Testis (tissue), 3 donors: ENCODE data around the gene MLXIPL. TPM values are rescaled to one million over a fixed set of nuclear protein-coding genes. Genes with fewer than 3 reads are reported as not detected.
"Not testable (repeated sequence)": the region's sequence is repeated elsewhere in the genome, so short reads cannot be mapped to it uniquely, and the experiment has no call there.

Experiments used
- DNase-seq: peaks from one replicate; pipeline ENCODE4 v3.0.0-alpha.2; 2019
- H3K27ac ChIP-seq, 2 donors: fragments of 200-600 bp; sonication (generic); one replicate each; pipeline ENCODE4 v1.5.1; 2019
- H3K27me3 ChIP-seq: fragments of 200-600 bp; sonication (generic); one replicate; pipeline ENCODE4 v1.5.1; 2019
- H3K36me3 ChIP-seq: fragments of 200-600 bp; sonication (generic); one replicate; pipeline ENCODE4 v1.5.1; 2017; ENCODE audit warnings: low read depth; ENCODE audit errors: missing control alignments
- H3K4me1 ChIP-seq: fragments of 200-600 bp; sonication (generic); one replicate; pipeline ENCODE4 v1.5.1; 2019
- H3K4me3 ChIP-seq, 2 donors: fragments of 200-600 bp; sonication (generic); one replicate each; pipeline ENCODE4 v1.5.1; 2017 to 2019
- H3K9me3 ChIP-seq: fragments of 200-600 bp; sonication (generic); one replicate; pipeline ENCODE4 v1.5.1; 2017
- POLR2A ChIP-seq: fragments of 450-650 bp; IDR thresholded peaks from one replicate; pipeline ENCODE4 v1.6.1; 2017; ENCODE audit warnings: antibody characterized with exemption, mild to moderate bottlenecking, moderate library complexity
- WGBS, 2 donors: methylation state at CpG; one replicate each; pipeline ENCODE4 v1.1.5; 2018; 5-methylcytosine and 5-hydroxymethylcytosine counted together
- intact Hi-C: fragments of 100-400 bp; cut with DNase I; formaldehyde crosslinking; loops from one replicate; pipeline ENCODE4 v1.15.1; 2023; ENCODE audit warnings: low total_unique reads
- polyA plus RNA-seq: library from polyadenylated mRNA; stranded (reverse); fragments of 350-450 nt; fragmentation: Illumina TruSeq; extraction: RNeasy Lipid Tissue Mini Kit (QIAGEN cat#74804); gene quantifications from one replicate; pipeline ENCODE4 v1.2.3, GENCODE V29; 2014; ENCODE audit warnings: low read depth, low replicate concordance; ENCODE audit not compliant: insufficient read depth
- total RNA-seq, 2 donors: library from RNA; depleted of rRNA; stranded (reverse); fragments of >200 nt; gene quantifications; one replicate each; pipeline ENCODE4 v1.2.3, GENCODE V29; 2016
- TF ChIP-seq, protein P1 (sequence below), 3 experiments: fragments of 450-650 bp in 2 of 3; fragments of 200-600 bp in 1 of 3; sonication (generic) in 1 of 3; IDR thresholded peaks; one replicate each; pipeline ENCODE4 v1.5.1; 2016 to 2019; ENCODE audit warnings: antibody characterized with exemption in 3 of 3, mild to moderate bottlenecking in 2 of 3, moderate library complexity in 1 of 3

MLXIPL gene
- total and polyA plus RNA-seq, 3 donors from 2014 or later: 34.2 to 215 (median 160) TPM

- DNase-seq: no peak
- no peaks in the 10 kb centered on the region for H3K9me3 ChIP-seq
- no peak overlapping the region for H3K27ac ChIP-seq
- TF ChIP-seq, protein P1, sequence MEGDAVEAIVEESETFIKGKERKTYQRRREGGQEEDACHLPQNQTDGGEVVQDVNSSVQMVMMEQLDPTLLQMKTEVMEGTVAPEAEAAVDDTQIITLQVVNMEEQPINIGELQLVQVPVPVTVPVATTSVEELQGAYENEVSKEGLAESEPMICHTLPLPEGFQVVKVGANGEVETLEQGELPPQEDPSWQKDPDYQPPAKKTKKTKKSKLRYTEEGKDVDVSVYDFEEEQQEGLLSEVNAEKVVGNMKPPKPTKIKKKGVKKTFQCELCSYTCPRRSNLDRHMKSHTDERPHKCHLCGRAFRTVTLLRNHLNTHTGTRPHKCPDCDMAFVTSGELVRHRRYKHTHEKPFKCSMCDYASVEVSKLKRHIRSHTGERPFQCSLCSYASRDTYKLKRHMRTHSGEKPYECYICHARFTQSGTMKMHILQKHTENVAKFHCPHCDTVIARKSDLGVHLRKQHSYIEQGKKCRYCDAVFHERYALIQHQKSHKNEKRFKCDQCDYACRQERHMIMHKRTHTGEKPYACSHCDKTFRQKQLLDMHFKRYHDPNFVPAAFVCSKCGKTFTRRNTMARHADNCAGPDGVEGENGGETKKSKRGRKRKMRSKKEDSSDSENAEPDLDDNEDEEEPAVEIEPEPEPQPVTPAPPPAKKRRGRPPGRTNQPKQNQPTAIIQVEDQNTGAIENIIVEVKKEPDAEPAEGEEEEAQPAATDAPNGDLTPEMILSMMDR (IDR thresholded peaks at IDR 0.05): no peak
- no peak for TF ChIP-seq POLR2A
- H3K4me3 ChIP-seq: no peak overlapping the region
- no peaks in the 10 kb centered on the region for H3K4me1 ChIP-seq
- intact Hi-C loops: no loop called here
- H3K27me3 ChIP-seq: no peaks in the 10 kb centered on the region
- no peaks in the 10 kb centered on the region for H3K36me3 ChIP-seq
These were observed 38.7 kb upstream of the MLXIPL start for GRCh38 chr7:73663033-73663432.

DNA sequence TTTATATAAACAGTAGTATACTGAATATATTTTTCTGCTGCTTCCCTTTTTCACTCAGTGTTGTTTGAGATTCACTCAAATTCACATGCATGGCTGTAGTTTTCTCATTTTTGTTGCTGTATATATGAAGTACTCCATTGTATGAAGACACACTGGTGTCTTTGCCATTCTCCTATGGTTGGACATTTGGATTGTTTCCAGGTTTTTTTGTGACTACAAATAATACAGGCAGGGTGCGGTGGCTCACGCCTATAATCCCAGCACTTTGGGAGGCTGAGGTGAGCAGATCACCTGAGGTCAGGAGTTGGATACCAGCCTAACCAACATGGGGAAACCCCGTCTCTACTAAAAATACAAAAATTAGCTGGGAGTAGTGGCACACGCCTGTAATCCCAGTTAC is 36.3 kb upstream of the MLXIPL start:
- H3K4me3 ChIP-seq, H3K27me3 ChIP-seq, H3K36me3 ChIP-seq, H3K4me1 ChIP-seq, DNase-seq, H3K27ac ChIP-seq, intact Hi-C loops, H3K9me3 ChIP-seq: not testable (repeated sequence)
- 73 to 75% methylated on average over 4 of the region's 4 CpGs for WGBS, 2 donors

DNA sequence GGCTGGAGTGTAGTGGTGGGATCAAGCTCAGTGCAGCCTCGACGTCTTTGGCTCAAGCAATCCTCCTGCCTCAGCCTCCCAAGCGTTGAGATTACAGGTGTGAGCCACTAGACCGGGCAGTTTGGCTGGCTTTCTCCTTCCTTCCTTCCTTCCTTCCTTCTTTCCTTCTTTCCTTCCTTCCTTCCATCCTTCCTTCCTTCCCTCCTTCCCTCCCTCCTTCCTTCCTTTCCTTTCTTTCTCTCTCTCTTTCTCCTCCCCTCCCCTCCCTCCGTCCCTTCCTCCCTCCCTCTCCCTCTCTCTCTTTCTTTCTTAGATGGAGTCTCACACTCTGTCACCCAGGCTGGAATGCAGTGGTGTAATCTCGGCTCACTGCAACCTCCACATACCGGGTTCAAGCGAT is 35.7 kb upstream of the MLXIPL start:
- WGBS, 2 donors: 63% methylated on average over 8 of the region's 8 CpGs
- Histone ChIP-seq H3K9me3 (no peaks in the 10 kb centered on the region), H3K36me3 (no peaks in the 10 kb centered on the region), H3K4me1 (no peaks in the 10 kb centered on the region), H3K4me3 (no peak overlapping the region), H3K27me3 (no peaks in the 10 kb centered on the region), H3K27ac (no peak overlapping the region)
- TF ChIP-seq, protein P1 (IDR thresholded peaks at IDR 0.05): no peak
- no peak for TF ChIP-seq POLR2A
- no peak for DNase-seq
- intact Hi-C loops: no loop called here

- WGBS, 2 donors: 85 to 93% methylated on average over 4 of the region's 4 CpGs
- H3K4me3 ChIP-seq, intact Hi-C loops, H3K9me3 ChIP-seq, H3K36me3 ChIP-seq, DNase-seq, H3K27me3 ChIP-seq, H3K4me1 ChIP-seq, H3K27ac ChIP-seq: not testable (repeated sequence)
These were observed 31.0 kb upstream of the MLXIPL start for GRCh38 chr7:73655309-73655708.

DNA sequence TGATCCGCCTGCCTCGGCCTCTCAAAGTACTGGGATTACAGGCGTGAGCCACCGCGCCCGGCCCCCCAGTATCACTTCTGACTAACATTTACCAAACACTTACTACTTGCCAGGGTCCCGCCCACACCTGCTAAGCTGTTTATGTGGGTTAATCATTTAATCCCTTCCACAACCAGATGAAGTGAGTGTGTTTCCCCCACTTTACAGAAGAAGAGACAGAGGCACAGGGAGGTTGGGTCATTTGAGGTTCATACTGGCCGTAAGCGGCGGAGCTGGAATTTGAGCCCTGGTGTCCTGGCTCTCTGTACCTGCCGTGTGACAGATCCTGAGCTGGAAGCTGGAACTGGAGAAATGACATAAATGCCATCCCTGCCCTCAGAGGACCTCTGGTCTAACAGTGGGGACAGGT is 28.2 kb upstream of the MLXIPL start:
- H3K27me3 ChIP-seq: no peaks in the 10 kb centered on the region
- DNase-seq: no peak
- H3K9me3 ChIP-seq: no peaks in the 10 kb centered on the region
- H3K36me3 ChIP-seq: no peaks in the 10 kb centered on the region
- H3K27ac ChIP-seq: no peak overlapping the region
- H3K4me3 ChIP-seq: no peak overlapping the region
- TF ChIP-seq POLR2A: no peak
- TF ChIP-seq, protein P1 (IDR thresholded peaks at IDR 0.05): no peak
- WGBS, 2 donors: 63 to 90% methylated on average over 2 to 11 of the region's 11 CpGs
- intact Hi-C loops: no loop called here
- peaks cover 4% of the 10 kb centered on the region for H3K4me1 ChIP-seq

DNA sequence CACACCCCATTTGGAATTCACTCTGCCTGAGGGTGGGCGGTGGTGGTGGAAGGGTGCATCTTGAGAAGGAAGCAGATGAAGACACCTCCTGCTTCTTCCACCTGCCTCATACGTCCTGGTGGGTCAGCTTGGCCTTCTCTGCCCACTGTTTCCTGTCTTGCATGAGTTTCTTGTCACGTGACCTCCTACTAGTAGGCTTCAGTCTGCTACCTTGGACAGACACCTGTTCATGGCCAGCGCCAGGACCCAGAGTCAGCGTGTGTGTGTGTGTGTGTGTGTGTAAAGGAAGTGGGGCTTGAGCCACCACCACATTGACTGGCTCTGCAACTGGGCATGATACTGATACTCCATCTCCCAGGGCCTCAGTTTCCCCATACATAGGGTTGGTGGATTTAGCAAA is 26.2 kb upstream of the MLXIPL start:
- Histone ChIP-seq H3K9me3 (no peaks in the 10 kb centered on the region), H3K27ac (no peak overlapping the region), H3K4me1 (peaks cover 4% of the 10 kb centered on the region), H3K4me3 (no peak overlapping the region), H3K27me3 (no peaks in the 10 kb centered on the region), H3K36me3 (no peaks in the 10 kb centered on the region)
- TF ChIP-seq POLR2A: no peak
- TF ChIP-seq, protein P1 (IDR thresholded peaks at IDR 0.05): no peak
- WGBS, 2 donors: 81 to 89% methylated on average over 5 of the region's 5 CpGs
- DNase-seq: no peak
- intact Hi-C loops: no loop called here
